Renal cortical epithelial cell (primary cell): Measurements from ENCODE around the gene VSTM5. TPM values are rescaled to one million over a fixed set of nuclear protein-coding genes. Genes with fewer than 3 reads are reported as not detected.
"Not testable (repeated sequence)": the region's sequence is repeated elsewhere in the genome, so short reads cannot be mapped to it uniquely, and the experiment has no call there.

Source experiments
- DNase-seq: peaks from one replicate; pipeline ENCODE4 v3.0.0-alpha.2; 2011; ENCODE audit warnings: low read depth
- total RNA-seq: library from RNA; depleted of rRNA; stranded (reverse); fragments of >200 nt; gene quantifications from 2 replicates; pipeline ENCODE4 v1.2.3, GENCODE V29; 2014

Gene VSTM5
- total RNA-seq, 1 donor from 2014 or later, result 0.70 TPM

GRCh38 chr11:93796441-93797231, 53.8 kb downstream of the VSTM5 start:
- no peak for DNase-seq

- DNase-seq, result no peak
Measured at GRCh38 chr11:93791493-93791892, 58.9 kb downstream of the VSTM5 start.

- peak; percentile 6 for DNase-seq
Measured at GRCh38 chr11:93784935-93785360, 65.5 kb downstream of the VSTM5 start.

GRCh38 chr11:93784145-93784934, 66.1 kb downstream of the VSTM5 start, which contains the start of gene MED17:
Gene MED17, plus strand, starts transcription at chr11:93784282. Its CDS starts 232 bp downstream, at chr11:93784514.
- DNase-seq, result peak; percentile 88

GRCh38 chr11:93783765-93784144, 66.7 kb downstream of the VSTM5 start:
- DNase-seq, result peak; percentile 2

- no peak for DNase-seq
Measured at GRCh38 chr11:93783362-93783761, 67.1 kb downstream of the VSTM5 start.

GRCh38 chr11:93775289-93775688, 75.1 kb downstream of the VSTM5 start:
- DNase-seq, result no peak

GRCh38 chr11:93774560-93774959, 75.9 kb downstream of the VSTM5 start:
- DNase-seq, result not testable (repeated sequence)

- no peak for DNase-seq
Measured at GRCh38 chr11:93773601-93774200, 76.7 kb downstream of the VSTM5 start.

GRCh38 chr11:93773045-93773477, 77.4 kb downstream of the VSTM5 start:
- no peak for DNase-seq

GRCh38 chr11:93772123-93772522, 78.3 kb downstream of the VSTM5 start:
- no peak for DNase-seq

GRCh38 chr11:93770160-93770559, 80.3 kb downstream of the VSTM5 start:
- DNase-seq, result no peak

Other genes starting within 250 kb of the VSTM5 start
- gene CEP295, start 188.9 kb downstream of the VSTM5 start, total RNA-seq, result 8.5 and 21.9 TPM in 2 replicates
- gene TAF1D, start 109.1 kb downstream of the VSTM5 start, total RNA-seq, result 157 and 360 TPM in 2 replicates
- 21.5 and 61.6 TPM in 2 replicates for gene C11orf54, start 108.9 kb downstream of the VSTM5 start, total RNA-seq
- gene MED17, start 66.3 kb downstream of the VSTM5 start, total RNA-seq, result 24.8 and 45.9 TPM in 2 replicates
- gene HEPHL1, start 170.7 kb upstream of the VSTM5 start, total RNA-seq, result 0.35 and 0.69 TPM in 2 replicates